HepG2 (cell line): ENCODE data around the gene LSS. TPM values are rescaled to one million over a fixed set of nuclear protein-coding genes. Genes with fewer than 3 reads are reported as not detected.

Source experiments
- ATAC-seq: fragments of 200-7000 bp; cut with Tn5 transposase; 3 replicates; pipeline ENCODE4 v1.9.1; 2020; ENCODE audit warnings: mild to moderate bottlenecking, moderate library complexity
- BruUV-seq: library from RNA; stranded (reverse); fragments of 400-500 nt; replicated peaks from 2 replicates; lab custom pipeline; 2021; lab: Mats Ljungman, UMichigan
- CTCF ChIA-PET: fragments of 300-600 bp; formaldehyde crosslinking; extraction: SDS; loops from one replicate; lab custom pipeline; 2021; ENCODE audit warnings: low total read pairs, inconsistent platforms, low intra/inter-chr PET ratio; lab: Yijun Ruan, JAX
- POLR2A ChIA-PET: fragments of 350-600 bp; sonication (Branson Sonifier 250); formaldehyde crosslinking; loops from one replicate; lab custom pipeline; 2020; ENCODE audit warnings: antibody characterized with exemption, inconsistent platforms; lab: Yijun Ruan, JAX
- DNase-seq: peaks from one replicate; pipeline ENCODE4 v3.0.0-alpha.2; 2015; ENCODE audit warnings: low spot score
- FAIRE-seq: peaks from 3 replicates; lab custom pipeline; 2011; peaks lifted over from hg19 to GRCh38; lab: Jason Lieb, UNC
- H2AFZ ChIP-seq: one replicate; pipeline ENCODE4 v1.6.1; 2011; ENCODE audit warnings: low read length, inconsistent platforms
- H3K27ac ChIP-seq: fragments of 300-600 bp; 3 replicates; pipeline ENCODE4 v1.8.0; 2011; ENCODE audit warnings: mixed run types, mild to moderate bottlenecking, mixed read lengths, low read length, inconsistent platforms; ENCODE audit not compliant: insufficient read depth; ENCODE audit errors: extremely low read length
- H3K27me3 ChIP-seq, 2 experiments: fragments of 200-600 bp in 1 of 2; 2 replicates in 1 of 2; 3 replicates in 1 of 2; pipeline versions ENCODE4 v1.6.0 to v1.8.0; 2011; ENCODE audit warnings: low read length in 2 of 2, mild to moderate bottlenecking in 2 of 2, moderate library complexity in 2 of 2, inconsistent platforms in 1 of 2; ENCODE audit not compliant: insufficient read depth in 2 of 2, control insufficient read depth in 1 of 2
- H3K36me3 ChIP-seq, 2 experiments: fragments of 200-600 bp in 1 of 2; replicated peaks in 1 of 2; 2 replicates in 1 of 2; 3 replicates in 1 of 2; pipeline versions ENCODE4 v1.5.1 to v1.8.0; 2011; ENCODE audit warnings: low read length in 2 of 2, inconsistent platforms in 1 of 2; ENCODE audit not compliant: insufficient read depth in 2 of 2, control insufficient read depth in 1 of 2
- H3K4me1 ChIP-seq: 2 replicates; pipeline ENCODE4 v1.5.1; 2012; ENCODE audit warnings: low read length, inconsistent platforms; ENCODE audit not compliant: insufficient read depth
- H3K4me2 ChIP-seq: 2 replicates; pipeline ENCODE4 v1.6.0; 2011; ENCODE audit warnings: low read depth, low read length, inconsistent platforms
- H3K4me3 ChIP-seq, 3 experiments: fragments of 200-600 bp in 1 of 3; sonication (generic), shearing (Covaris generic) in 1 of 3; replicated peaks in 1 of 3; 2 replicates each; pipeline ENCODE4 v1.5.1; 2011 to 2016; ENCODE audit warnings: low read length in 3 of 3, inconsistent platforms in 2 of 3, low read depth in 2 of 3, mild to moderate bottlenecking in 2 of 3, control low read depth in 1 of 3, mixed read lengths in 1 of 3; ENCODE audit not compliant: insufficient read depth in 1 of 3
- H3K79me2 ChIP-seq: one replicate; pipeline ENCODE4 v1.6.1; 2011; ENCODE audit warnings: low read length, inconsistent platforms; ENCODE audit not compliant: insufficient read depth
- H3K9ac ChIP-seq: 2 replicates; pipeline ENCODE4 v1.6.0; 2011; ENCODE audit warnings: mild to moderate bottlenecking, low read depth, low read length, inconsistent platforms; ENCODE audit not compliant: insufficient read depth
- H3K9me3 ChIP-seq: 2 replicates; pipeline ENCODE4 v1.5.1; 2012; ENCODE audit warnings: mild to moderate bottlenecking, low read length
- H4K20me1 ChIP-seq: 2 replicates; pipeline ENCODE4 v1.6.0; 2011; ENCODE audit warnings: inconsistent platforms, mild to moderate bottlenecking, low read length, moderate library complexity; ENCODE audit not compliant: insufficient read depth
- NRL ChIP-seq: sonication (generic); formaldehyde crosslinking; IDR thresholded peaks from 2 replicates; pipeline ENCODE4 v1.5.0; 2020; ENCODE audit warnings: missing genetic modification reagents, mild to moderate bottlenecking, moderate library complexity, borderline replicate concordance
- ZMYM4 ChIP-seq: sonication (generic); formaldehyde crosslinking; IDR thresholded peaks from 2 replicates; pipeline ENCODE4 v1.8.1; 2023; ENCODE audit warnings: mild to moderate bottlenecking, missing genetic modification reagents
- ZNF263 ChIP-seq: sonication (generic); formaldehyde crosslinking; IDR thresholded peaks from 2 replicates; pipeline ENCODE4 v1.4.0; 2020; ENCODE audit warnings: missing genetic modification reagents
- ZSCAN22 ChIP-seq: sonication (generic); formaldehyde crosslinking; IDR thresholded peaks from 2 replicates; pipeline ENCODE4 v1.4.0; 2020; ENCODE audit warnings: mild to moderate bottlenecking, missing genetic modification reagents
- WGBS: methylation state at CpG from one replicate; pipeline ENCODE4 v1.1.6; 2017; ENCODE audit warnings: low lambda C conversion rate; 5-methylcytosine and 5-hydroxymethylcytosine counted together
- in situ Hi-C: cut with HindIII; loops from 2 replicates; pipeline ENCODE4 v1.10.0; 2017; ENCODE audit warnings: low pct_unique_long_range_greater_than_20kb; ENCODE audit not compliant: extremely low pct_ligation_motif_present
- intact Hi-C: fragments of 100-400 bp; cut with micrococcal nuclease; formaldehyde crosslinking; loops from one replicate; pipeline ENCODE4 v1.10.0; 2022; ENCODE audit not compliant: unreplicated experiment
- polyA plus RNA-seq, 8 experiments: library from polyadenylated mRNA; depleted of rRNA in 3 of 8; stranded (reverse) in 7 of 8; unstranded in 1 of 8; fragments of >200 nt; fragmentation: Illumina TruSeq in 4 of 8; extraction: Trizol in 4 of 8; gene quantifications; 2 replicates each; pipeline versions ENCODE4 v1.2.1 to v1.2.3, GENCODE V29; 2011 to 2016; ENCODE audit warnings: low read depth in 4 of 8, missing spikeins in 1 of 8, mixed read lengths in 1 of 8; ENCODE audit not compliant: insufficient read depth in 1 of 8
- total RNA-seq, 5 experiments: library from RNA; depleted of rRNA; stranded (reverse); fragments of >200 nt; fragmentation: Illumina TruSeq; extraction: Trizol; gene quantifications; 2 replicates each; pipeline ENCODE4 v1.2.3, GENCODE V29; 2016; ENCODE audit warnings: low read depth in 1 of 5

LSS gene
- total and polyA plus RNA-seq, 2 of the 13 experiments (the other 11 are each of a cell fraction or from before 2014, with no cell fraction given) = 72.6 to 113 TPM

GRCh38 chr21:46194374-46195334, 33.9 kb downstream of the LSS start:
- Histone ChIP-seq H3K4me1 (peaks cover 15% of the 10 kb centered on the region; the same call in 1 of the 2 replicates), H3K4me2 (no peak overlapping the region), H4K20me1 (0 out of 2 replicates have a peak, but pooled peaks cover 2% of the 10 kb centered on the region), H3K27me3 (no peaks in the 10 kb centered on the region), H3K4me3 (no peak overlapping the region), H3K27ac (no peak overlapping the region), H3K9me3 (no peaks in the 10 kb centered on the region), H3K36me3 (peaks cover 25 to 82% of the 10 kb centered on the region in 2 experiments), H2AFZ (no peak overlapping the region), H3K79me2 (no peaks in the 10 kb centered on the region), H3K9ac (no peak overlapping the region)
- POLR2A ChIA-PET = no interaction called here
- ATAC-seq (no peak), FAIRE-seq (no peak), DNase-seq (no peak)
- BruUV-seq = no TSS peak
- intact Hi-C loops (loop anchor here (10.0 kb wide), 1 partner anchor 220 kb away; no protein-coding TSS in a partner anchor), in situ Hi-C loops (no loop called here)
- CTCF ChIA-PET = no interaction called here
- WGBS = 97% methylated on average over 26 of the region's 34 CpGs
- TF ChIP-seq ZSCAN22 (CRISPR knock-in tag) (no peak), ZNF263 (CRISPR knock-in tag) (0 out of 2 replicates have a peak, but pooled peaks have one; percentile 46)

DNA sequence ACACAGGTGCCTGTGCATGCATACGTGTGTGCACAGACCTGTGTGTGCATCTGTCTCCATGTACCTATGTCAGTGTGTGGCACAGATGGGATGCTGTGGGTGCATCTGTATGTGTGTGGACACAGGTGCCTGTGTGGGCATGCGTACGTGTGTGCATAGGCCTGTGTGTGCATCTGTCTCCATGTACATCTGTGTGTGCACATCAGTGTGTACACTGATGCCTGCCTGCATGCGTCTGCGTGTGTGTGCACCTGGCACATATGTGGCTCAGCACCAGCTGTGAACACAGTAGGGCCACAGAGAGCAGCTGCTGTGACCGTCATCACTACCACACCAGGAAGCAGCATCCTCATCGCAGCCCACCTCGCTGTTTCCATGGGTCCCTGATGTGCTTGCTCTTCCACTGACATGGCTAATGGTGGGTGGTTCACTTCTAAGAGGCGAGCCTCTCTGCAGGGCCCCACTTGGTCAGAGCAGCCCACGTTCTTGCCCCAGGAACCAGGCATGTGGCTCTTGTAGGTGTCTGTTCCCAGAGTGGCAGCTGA, 34.7 kb downstream of the LSS start:
- Histone ChIP-seq H3K9me3 (no peaks in the 10 kb centered on the region), H3K79me2 (no peaks in the 10 kb centered on the region), H4K20me1 (0 out of 2 replicates have a peak, but pooled peaks cover 2% of the 10 kb centered on the region), H3K27ac (no peak overlapping the region), H3K36me3 (peaks cover 20 to 75% of the 10 kb centered on the region in 2 experiments), H3K4me3 (no peak overlapping the region), H3K9ac (no peak overlapping the region), H3K4me1 (peaks cover 19% of the 10 kb centered on the region), H3K4me2 (no peak overlapping the region), H3K27me3 (no peaks in the 10 kb centered on the region), H2AFZ (no peak overlapping the region)
- CTCF ChIA-PET = no interaction called here
- ATAC-seq (no peak), FAIRE-seq (no peak), DNase-seq (no peak)
- in situ Hi-C loops = no loop called here
- TF ChIP-seq NRL (CRISPR knock-in tag) (0 out of 2 replicates have a peak, but pooled peaks have one; percentile 9), ZMYM4 (no peak)
- intact Hi-C loops = loop anchor here (10.0 kb wide), 1 partner anchor 219 kb away; no protein-coding TSS in a partner anchor
- whole genome bisulfite sequencing = 96% methylated on average over 8 of the region's 10 CpGs
- BruUV-seq = no TSS peak
- POLR2A ChIA-PET = no interaction called here
